ENCODE measurements around the gene TEX51.

- no peak for TF ChIP-seq CTCF (IDR thresholded peaks at IDR 0.05)
- no peak for TF ChIP-seq POLR2A (IDR thresholded peaks at IDR 0.05)
- TF ChIP-seq POLR2AphosphoS5 (IDR thresholded peaks at IDR 0.05) = no peak
- TF ChIP-seq EP300 (IDR thresholded peaks at IDR 0.05; ENCODE audit: low read depth) = no peak
These were observed 19.1 kb upstream of the TEX51 start for GRCh38 chr2:126879348-126880298.
